Adipose tissue (tissue), 3 donors: ENCODE measurements around the gene SMIM41. TPM values are rescaled to one million over a fixed set of nuclear protein-coding genes. Genes with fewer than 3 reads are reported as not detected.

Experiments
- H3K27ac ChIP-seq: one replicate; pipeline ENCODE4 v1.5.1; 2013; ENCODE audit warnings: low read depth, low read length
- WGBS, 3 donors: extraction: QIAGEN DNeasy Blood & Tissue Kit; methylation state at CpG; one replicate each; pipeline ENCODE4 v1.1.7; 2013; 5-methylcytosine and 5-hydroxymethylcytosine counted together
- polyA plus RNA-seq, 3 donors: library from polyadenylated mRNA; stranded (reverse); fragments of 200-250 nt; gene quantifications; one replicate each; pipeline ENCODE4 v1.2.3, GENCODE V29; 2013
- donor health status: healthy with polysubstance abuse.
- donor health status: Bipolar disorder and iron deficiency.
- donor health status: healthy.

SMIM41 gene
- polyA plus RNA-seq, 3 donors: 0.27 to 0.35 TPM; not detected in 1

DNA sequence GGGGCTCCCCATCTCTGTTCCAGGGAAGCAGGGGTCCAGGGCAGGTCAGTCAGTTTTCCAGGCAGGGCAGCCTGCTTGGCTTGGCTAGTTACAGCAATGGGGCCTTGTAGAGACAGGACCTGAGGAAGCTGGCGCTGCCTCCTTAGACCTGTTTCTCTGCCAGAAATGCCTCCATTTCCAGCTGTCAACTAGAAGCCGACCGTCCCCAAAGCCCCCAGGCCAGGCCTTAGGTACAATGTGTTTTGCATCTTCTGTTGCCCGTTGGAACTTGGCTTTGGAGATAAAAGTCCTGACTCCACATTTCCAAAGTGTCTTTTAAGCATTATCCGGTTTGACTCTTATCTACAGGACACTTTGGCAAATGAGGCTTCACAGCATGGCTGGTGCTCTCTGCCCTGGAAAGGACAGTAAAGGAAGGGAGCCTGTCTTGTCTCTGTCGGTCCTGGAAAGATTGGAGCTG, 69.7 kb downstream of the SMIM41 start:
- 63 to 66% (median 65%) methylated on average over 6 of the region's 6 CpGs for WGBS, 3 donors
- no peak overlapping the region for H3K27ac ChIP-seq

DNA sequence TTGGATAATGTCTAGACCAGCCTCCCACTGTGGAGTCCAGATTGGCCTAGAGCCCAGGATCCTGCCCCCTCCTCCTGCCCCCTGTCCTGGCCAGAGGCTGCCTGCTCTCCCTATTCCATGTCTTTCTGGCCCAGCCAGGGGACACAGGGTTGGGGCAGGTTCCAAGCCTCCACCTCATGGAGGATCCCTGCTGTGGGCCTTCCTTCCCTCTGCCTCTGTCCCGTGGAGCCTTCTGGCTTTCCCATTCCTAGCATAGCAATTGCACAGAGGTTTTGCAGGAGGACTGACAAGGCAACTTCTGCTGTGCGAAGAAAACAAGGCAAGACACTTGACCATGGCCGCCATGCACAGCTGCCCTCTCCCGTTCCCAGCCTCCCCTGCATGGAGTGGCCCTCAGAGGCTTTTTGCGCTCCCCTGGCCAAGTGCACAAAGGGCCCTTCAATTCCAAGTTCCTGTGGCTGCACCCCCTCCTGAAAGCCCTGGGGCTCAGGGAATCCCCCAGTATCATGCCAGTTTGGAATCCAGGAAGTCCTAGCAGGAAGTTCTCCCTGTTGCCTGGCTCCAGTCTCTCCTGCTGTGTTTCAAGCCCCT, 70.2 kb downstream of the SMIM41 start:
- 78 to 81% (median 79%) methylated on average over 5 of the region's 5 CpGs for WGBS, 3 donors
- H3K27ac ChIP-seq: no peak overlapping the region

DNA sequence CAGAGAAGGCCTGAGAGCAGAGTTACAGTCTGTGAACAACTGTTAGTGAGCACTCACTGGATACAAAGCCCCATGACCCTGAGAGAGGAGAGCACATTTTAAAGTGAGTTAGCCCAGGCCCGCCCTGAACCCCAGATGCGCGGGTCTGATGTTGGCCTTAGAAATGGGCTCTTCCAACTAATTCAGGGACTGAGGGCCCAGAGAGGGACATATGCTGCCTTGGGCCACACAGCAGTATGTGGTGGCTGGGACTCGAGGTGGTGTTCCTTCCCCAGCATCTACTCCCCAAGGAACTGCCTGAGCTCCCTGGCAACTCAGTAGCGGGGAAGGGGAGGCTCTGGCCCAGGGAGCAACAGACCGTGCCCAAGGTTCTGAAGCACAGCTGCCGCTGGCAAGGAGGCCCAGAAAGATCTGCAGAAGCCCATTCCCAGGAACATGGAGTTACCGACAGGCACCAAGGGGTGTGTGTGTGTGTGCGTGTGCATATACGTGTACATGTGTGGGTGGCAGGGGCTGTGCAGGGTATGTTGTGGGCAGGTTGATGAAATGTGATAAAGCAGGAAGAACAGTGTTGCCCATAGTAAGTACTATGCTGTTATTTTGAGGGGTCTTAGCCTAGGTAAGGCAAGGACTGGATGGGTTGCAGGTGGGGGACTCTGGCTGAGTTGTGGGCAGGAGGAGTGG, 71.8 kb downstream of the SMIM41 start:
- no peak overlapping the region for H3K27ac ChIP-seq

DNA sequence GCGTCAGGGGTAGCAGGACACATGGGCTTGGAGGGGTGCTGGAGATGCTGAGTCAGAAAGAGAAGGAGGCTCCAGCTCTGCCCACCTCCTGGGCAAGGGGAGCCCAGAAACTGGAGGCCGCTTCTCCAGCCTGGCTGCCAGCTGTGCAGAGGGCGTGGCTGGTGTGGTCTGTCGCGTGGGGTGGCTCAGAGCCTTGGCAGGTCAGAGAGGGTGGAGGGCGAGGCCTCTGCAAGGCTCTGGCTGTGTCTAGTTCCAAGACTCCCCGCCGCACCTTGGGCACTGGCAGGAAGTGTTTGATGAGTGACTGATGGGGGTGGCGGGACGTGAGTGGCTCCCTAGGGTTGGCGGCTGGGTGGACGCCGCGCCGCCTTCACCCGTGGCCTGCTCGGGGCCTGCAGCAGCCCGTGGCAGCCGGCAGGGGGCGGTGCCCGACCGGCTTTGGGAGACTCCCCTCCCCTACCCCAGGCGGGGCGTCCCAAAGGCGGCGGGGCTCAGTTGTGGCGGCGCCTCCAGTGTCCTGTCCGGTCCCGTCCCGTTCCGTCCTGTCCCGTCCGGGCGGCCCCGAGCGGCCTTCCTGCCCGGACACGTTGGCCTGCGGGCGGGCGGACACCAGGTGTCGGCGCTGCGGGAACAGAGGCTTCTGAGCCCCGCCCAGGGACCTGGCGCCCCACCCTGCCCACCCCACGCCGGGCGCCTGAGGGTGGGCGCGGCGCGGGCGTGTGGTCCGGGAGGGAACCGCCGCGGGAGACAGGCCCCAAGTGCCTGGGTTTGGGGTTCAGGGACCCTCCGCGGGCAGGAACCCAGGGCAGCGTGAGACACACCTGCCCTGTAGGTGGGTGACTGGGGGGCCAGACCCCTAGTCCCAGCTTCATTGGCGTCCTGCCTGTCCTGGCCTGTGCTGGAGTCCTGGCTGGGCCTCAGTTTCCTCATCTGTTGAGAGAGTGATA, 72.6 kb downstream of the SMIM41 start:
- no peak overlapping the region for H3K27ac ChIP-seq
- 11 to 12% (median 11%) methylated on average over 58 to 63 of the region's 63 CpGs for WGBS, 3 donors

More for the DNA sequence above, 71.8 kb downstream of the SMIM41 start:
- 88 to 94% (median 89%) methylated on average over 10 of the region's 10 CpGs for WGBS, 3 donors

DNA sequence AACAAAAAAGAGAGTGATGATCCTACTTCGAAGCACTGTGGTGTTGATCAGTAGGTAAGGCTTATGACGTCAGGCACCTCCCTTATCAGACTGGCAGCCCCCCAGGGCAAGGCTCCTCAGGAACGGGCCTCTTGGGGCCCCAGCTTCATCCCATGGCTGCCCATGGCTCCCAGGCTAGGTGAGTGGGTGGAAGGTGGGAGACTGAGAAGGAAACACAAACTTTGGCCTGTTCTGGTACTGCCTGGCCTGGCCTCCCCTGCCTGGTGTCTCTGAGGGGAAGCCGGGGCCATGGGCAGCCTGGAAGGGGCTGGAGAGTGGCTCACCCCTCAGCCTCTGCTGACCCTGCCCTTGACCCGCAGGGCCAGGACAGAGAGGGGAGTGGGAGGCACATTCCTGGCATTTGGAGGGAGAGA, 73.4 kb downstream of the SMIM41 start:
- WGBS, 3 donors: 72 to 89% (median 85%) methylated on average over 5 of the region's 5 CpGs
- no peak overlapping the region for H3K27ac ChIP-seq

DNA sequence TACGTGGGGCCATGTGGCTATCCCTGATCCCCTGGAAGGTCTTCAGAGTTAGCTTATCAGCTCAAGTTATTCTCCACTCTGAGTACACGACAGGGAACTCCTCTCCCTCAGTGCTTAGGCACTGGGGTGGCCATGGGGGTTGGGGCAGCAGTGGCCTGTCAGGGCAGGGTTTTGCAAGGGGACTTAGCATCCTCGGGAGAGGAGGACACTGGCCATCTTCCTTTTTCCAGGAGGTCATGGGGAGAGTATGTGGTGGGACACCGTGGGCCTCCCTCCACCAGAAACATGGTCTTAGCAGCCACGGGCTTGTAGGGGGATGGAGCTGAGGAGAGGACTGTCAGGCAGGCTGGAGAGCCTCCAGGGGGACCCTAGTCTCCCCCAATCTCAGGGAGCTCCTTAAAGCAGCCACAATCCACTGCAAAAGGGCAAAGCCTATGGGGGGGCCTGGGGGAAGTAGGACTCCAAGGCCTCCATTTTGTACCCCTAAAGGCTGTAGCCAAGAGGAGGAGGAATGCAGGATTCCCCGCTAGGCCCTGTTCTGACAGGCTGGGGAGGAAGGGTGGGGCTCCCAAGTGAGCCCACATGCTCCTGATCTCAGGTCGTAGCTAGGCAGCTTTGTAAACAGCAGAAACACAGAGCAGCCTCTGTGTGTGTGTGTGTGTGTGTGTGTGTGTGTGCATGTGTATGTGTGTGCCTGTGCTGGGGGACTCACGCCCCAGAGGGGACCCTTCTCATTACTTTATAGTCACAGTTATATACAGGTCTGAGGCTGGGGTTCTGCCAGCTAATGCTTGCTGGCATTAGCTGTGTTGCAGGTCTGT, 75.8 kb downstream of the SMIM41 start:
- H3K27ac ChIP-seq: no peak overlapping the region
- WGBS, 3 donors: 55 to 58% (median 58%) methylated on average over 8 of the region's 8 CpGs

DNA sequence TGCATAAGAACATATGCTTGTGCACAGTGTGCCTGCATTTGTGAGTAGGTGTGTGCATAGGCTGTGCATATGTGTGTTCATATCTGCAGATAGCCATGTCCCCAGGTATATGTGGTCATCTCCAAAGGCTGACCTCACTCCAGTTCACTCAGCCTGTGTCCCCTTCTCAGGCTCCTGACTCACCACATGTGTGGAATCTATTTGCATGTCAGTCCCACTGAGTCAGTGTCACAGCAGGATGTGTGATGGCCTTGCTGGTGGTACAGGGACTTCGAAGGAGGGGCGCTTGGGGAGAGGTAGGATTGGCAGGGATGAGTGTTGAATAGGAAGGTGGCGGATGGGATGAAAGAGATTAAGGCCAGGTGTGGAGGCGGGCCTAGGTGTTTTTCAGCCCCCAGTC, 76.8 kb downstream of the SMIM41 start:
- no peak overlapping the region for H3K27ac ChIP-seq
- 74 to 84% (median 77%) methylated on average over 4 of the region's 4 CpGs for WGBS, 3 donors

DNA sequence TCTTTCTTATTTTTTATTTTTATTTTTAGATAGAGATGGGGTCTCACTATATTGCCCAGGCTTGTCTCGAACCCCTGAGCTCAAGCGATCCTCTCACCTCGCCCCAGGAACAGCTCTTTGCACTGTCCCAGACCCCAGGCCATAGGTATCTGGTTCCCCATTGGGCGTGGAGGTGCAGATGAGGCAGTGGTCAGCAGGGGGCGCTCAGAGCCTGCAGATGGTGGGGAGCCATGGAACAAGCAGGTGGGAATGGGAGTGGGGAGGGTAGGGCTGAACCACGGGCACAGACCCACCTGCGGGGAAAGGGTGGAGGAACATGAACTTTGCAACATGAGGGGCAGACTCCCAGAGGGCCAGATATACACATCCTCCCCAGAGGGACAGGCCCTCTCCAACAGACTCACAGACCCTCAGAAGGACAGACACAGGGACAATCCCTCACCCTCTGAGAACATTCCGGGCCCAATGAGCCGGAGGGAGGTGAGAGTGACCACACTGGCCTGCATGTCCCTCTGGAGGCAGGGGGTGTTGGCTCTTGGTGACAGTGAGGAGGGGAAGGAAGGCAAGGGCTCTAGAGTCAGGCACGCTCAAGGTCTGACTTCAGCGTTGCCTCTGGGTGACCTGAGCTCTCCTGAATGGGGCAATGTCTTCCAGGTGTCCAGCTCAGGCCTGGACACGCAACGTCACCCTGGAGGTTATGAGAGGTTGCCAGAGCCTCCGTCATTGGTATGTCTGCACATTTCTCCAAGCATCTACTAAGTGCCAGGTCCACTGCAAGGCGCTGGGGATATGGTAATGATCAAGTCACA, 77.5 kb downstream of the SMIM41 start:
- WGBS, 3 donors: 46 to 50% (median 49%) methylated on average over 15 of the region's 15 CpGs
- no peak overlapping the region for H3K27ac ChIP-seq

DNA sequence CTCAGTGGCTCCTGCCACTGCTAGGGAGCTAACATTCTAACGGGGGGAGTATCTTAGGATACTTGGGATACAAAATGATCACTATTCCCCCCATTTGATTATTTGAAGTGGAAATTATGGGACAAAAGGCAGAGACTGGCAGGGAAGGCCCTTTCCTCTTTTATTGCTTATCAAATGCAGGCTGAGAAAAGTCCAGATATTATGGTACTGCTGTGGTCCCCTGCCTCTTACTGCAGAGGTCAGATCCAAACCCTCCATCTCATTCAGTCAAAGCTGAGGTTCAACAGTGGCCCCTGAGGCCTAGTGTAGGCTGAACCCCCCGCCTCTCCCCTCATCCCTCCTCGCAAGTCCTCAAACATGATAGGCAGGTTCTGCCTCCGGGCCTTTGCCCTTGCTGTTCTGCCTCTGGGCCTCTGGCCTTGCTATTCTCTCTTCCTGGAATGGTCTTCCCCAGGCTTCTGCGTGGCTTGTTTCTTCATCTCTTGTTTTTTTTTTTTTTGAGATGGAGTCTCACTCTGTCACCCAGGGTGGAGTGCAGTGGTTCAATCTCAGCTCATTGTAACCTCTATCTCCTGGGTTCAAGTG, 78.2 kb downstream of the SMIM41 start:
- H3K27ac ChIP-seq: no peak overlapping the region
- 83 to 86% (median 84%) methylated on average over 5 of the region's 5 CpGs for WGBS, 3 donors

Other genes with a start within 250 kb of the SMIM41 start
- under 1 TPM; 0.12 to 0.30 (median 0.22) TPM for gene FIGNL2, start 231.0 kb upstream of the SMIM41 start, polyA plus RNA-seq
- under 1 TPM in 1 of 3 donors, not detected in 2; 0.03 TPM for gene ANKRD33, start 191.6 kb upstream of the SMIM41 start, polyA plus RNA-seq
- 10 to 100 TPM; 12.9 to 61.5 (median 59.9) TPM for gene ACVRL1, start 172.2 kb upstream of the SMIM41 start, polyA plus RNA-seq
- 10 to 100 TPM in 2 of 3 donors, 1 to 10 TPM in 1; 8.9 to 26.9 (median 20.0) TPM for gene ACVR1B, start 128.0 kb upstream of the SMIM41 start, polyA plus RNA-seq
- gene TAMALIN, start 72.8 kb upstream of the SMIM41 start, polyA plus RNA-seq: 10 to 100 TPM; 12.6 to 68.3 (median 63.3) TPM
- gene NR4A1, start 28.3 kb upstream of the SMIM41 start, polyA plus RNA-seq: 1,000 to 10,000 TPM in 1 of 3 donors, 100 to 1,000 TPM in 1, 10 to 100 TPM in 1; 41.8 to 1,093 (median 360) TPM
- 10 to 100 TPM; 34.1 to 68.7 (median 58.5) TPM for gene ATG101, start 9.7 kb upstream of the SMIM41 start, polyA plus RNA-seq
- gene KRT80, start 112.3 kb downstream of the SMIM41 start, polyA plus RNA-seq: 1 to 10 TPM in 1 of 3 donors, under 1 TPM in 2; 0.19 to 5.4 (median 0.22) TPM
- gene KRT7, start 153.5 kb downstream of the SMIM41 start, polyA plus RNA-seq: 10 to 100 TPM in 2 of 3 donors, 1 to 10 TPM in 1; 9.5 to 51.5 (median 18.1) TPM
- 1 to 10 TPM in 1 of 3 donors, not detected in 2; 1.2 TPM for gene KRT86, start 194.9 kb downstream of the SMIM41 start, polyA plus RNA-seq
- under 1 TPM in 2 of 3 donors, not detected in 1; 0.04 to 0.34 TPM for gene KRT81, start 211.8 kb downstream of the SMIM41 start, polyA plus RNA-seq
- not detected for gene KRT83, start 241.7 kb downstream of the SMIM41 start, polyA plus RNA-seq